HG03159 (cell line): ENCODE measurements around the gene ARL9.

Experiments
- ATAC-seq: cut with Tn5 transposase; IDR thresholded peaks from one replicate; pipeline ENCODE4 v1.9.1; 2021; ENCODE audit warnings: mild to moderate bottlenecking, moderate library complexity; ENCODE audit not compliant: unreplicated experiment

The ARL9 gene

GRCh38 chr4:56531149-56531770 is 25.7 kb downstream of the ARL9 start:
- no peak for ATAC-seq

- no peak for ATAC-seq
Observed at GRCh38 chr4:56531823-56532222, 26.2 kb downstream of the ARL9 start.

DNA sequence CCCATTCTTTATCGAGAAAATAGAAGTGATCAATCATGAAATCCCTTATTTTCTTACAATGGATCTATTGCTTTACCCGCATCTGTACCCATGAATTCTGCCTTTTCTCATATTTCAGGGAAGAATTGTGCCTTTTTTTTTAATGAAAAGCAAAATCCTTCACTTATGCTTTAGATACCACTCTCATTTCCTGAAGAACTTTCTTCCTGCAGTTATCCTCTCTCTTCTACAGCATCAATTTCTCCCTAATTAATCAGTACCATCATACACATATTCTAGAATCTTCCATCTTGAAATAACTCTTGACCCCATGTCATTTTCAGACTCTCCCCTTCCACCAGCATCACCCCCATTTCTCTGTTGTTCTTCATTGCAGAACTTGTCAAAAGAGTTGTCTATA is 26.6 kb downstream of the ARL9 start:
- no peak for ATAC-seq

- no peak for ATAC-seq
Observed at GRCh38 chr4:56535915-56536314, 30.3 kb downstream of the ARL9 start.

- ATAC-seq = no peak
Observed at GRCh38 chr4:56537147-56537546, 31.6 kb downstream of the ARL9 start.

DNA sequence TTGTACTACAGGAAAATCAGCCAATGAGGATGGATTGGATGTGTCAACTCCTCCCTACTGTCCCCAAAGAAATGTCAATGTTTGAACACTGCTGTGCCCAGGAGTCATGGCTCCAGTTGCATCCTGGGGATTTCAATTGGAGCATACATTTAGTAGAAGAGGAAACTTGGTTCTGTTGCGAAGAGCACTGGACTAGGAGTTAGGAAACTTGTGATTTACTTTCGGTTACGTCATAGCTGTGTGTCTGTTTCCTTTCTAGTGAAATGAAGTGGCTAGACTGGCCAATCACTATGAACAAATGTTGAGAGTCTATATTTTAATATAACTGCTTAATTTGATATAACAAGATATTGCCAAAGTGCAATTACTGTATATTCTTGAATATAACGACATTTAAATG is 35.2 kb downstream of the ARL9 start:
- ATAC-seq = no peak

GRCh38 chr4:56544573-56545131 is 39.1 kb downstream of the ARL9 start:
- peak; percentile 99 for ATAC-seq

GRCh38 chr4:56550642-56551041 is 45.1 kb downstream of the ARL9 start:
- ATAC-seq = no peak

DNA sequence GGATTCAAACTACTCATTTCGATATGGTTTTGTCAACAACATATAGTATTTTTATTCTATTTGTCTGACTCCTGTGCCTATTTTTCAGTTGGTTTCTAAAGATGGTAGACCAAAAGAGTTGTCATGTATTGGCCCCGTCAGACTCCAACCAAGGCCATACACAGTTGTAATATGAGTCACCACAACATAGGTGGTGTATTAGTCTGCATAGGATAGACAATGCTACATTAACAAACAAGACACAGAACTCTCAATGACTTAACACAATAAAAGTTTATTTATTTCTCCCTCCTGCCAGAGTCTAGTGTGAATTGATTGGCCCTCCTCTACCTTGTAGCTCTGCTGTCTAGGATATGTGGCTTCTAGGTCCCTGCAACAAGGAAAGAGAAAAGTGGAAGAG is 45.9 kb downstream of the ARL9 start:
- ATAC-seq = no peak

DNA sequence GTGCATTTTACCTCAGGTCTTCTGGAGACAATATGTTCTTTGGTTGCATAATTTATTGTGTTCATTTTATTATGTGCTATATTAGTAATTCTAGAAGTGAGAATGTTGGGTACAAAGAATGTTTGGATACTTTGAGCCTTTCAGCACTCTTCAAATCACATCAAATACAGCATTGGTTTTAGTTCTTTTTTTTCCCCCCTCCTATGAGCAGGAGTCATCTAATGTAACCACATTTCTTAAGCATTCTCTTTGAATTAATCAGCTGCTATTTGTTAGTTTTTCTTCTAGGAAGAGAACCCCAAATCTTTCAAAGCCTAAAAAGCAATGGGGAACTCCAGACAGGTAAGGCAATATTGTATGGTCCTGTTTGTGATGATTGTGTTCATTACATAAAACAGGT is 46.7 kb downstream of the ARL9 start:
- ATAC-seq = no peak

GRCh38 chr4:56570041-56570440 is 64.5 kb downstream of the ARL9 start:
- no peak for ATAC-seq
